ENCODE measurements around the gene NENF. TPM values are rescaled to one million over a fixed set of nuclear protein-coding genes. Genes with fewer than 3 reads are reported as not detected.

The NENF gene
- polyA plus RNA-seq, 1 donor from 2014 or later: 7.9 TPM

DNA sequence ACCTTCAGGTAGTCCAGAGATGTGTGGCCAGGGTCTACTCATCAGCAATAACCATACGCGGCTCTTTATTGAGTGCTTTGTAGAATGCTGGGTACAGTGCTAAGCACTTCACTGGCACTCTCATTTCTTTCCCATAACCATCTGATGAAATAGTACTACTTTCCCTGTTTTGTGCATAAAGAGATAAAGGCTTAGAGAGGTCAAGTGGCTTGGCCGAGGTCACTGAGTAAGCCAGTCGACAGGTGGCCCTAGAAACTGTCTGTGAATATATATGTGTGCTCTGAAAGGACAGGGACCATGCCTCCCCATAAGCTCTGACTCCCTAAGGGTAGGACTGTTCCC is 52.8 kb downstream of the NENF start:
- Histone ChIP-seq H3K9me3 (ENCODE audit: low read length) (no peaks in the 10 kb centered on the region), H3K36me3 (ENCODE audit: insufficient read depth, low read length) (no peaks in the 10 kb centered on the region), H3F3A (ENCODE audit: insufficient read depth, low read length, poor library complexity, severe bottlenecking) (no peaks in the 10 kb centered on the region), H2AFZ (ENCODE audit: low read depth, low read length) (no peak overlapping the region), H3K4me3 (ENCODE audit: low read length) (no peak overlapping the region), H3K27me3 (ENCODE audit: insufficient read depth, low read depth, low read length) (no peaks in the 10 kb centered on the region), H3K9me2 (ENCODE audit: insufficient read depth, low read length) (no peaks in the 10 kb centered on the region), H3K9ac (ENCODE audit: low read length) (no peak overlapping the region), H4K20me1 (ENCODE audit: insufficient read depth) (no peaks in the 10 kb centered on the region), H3K4me2 (ENCODE audit: low read length) (no peak overlapping the region), H3K79me2 (replicated peaks; ENCODE audit: insufficient read depth, low read length) (no peaks in the 10 kb centered on the region), H3K27ac (ENCODE audit: low read length) (no peak overlapping the region)
- no peak for TF ChIP-seq EP300 (conservative IDR thresholded peaks at IDR 0.05; ENCODE audit: poor library complexity, severe bottlenecking)
- TF ChIP-seq, protein P1, sequence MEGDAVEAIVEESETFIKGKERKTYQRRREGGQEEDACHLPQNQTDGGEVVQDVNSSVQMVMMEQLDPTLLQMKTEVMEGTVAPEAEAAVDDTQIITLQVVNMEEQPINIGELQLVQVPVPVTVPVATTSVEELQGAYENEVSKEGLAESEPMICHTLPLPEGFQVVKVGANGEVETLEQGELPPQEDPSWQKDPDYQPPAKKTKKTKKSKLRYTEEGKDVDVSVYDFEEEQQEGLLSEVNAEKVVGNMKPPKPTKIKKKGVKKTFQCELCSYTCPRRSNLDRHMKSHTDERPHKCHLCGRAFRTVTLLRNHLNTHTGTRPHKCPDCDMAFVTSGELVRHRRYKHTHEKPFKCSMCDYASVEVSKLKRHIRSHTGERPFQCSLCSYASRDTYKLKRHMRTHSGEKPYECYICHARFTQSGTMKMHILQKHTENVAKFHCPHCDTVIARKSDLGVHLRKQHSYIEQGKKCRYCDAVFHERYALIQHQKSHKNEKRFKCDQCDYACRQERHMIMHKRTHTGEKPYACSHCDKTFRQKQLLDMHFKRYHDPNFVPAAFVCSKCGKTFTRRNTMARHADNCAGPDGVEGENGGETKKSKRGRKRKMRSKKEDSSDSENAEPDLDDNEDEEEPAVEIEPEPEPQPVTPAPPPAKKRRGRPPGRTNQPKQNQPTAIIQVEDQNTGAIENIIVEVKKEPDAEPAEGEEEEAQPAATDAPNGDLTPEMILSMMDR (IDR thresholded peaks at IDR 0.05; ENCODE audit: poor library complexity, severe bottlenecking): no peak
- no peak for TF ChIP-seq MXI1 (conservative IDR thresholded peaks at IDR 0.05; ENCODE audit: poor library complexity, severe bottlenecking)
- TF ChIP-seq POLR2AphosphoS5 (IDR thresholded peaks at IDR 0.05): no peak
- TF ChIP-seq TAF1 (IDR thresholded peaks at IDR 0.05; ENCODE audit: low read depth): no peak
- no peak for TF ChIP-seq RAD21 (conservative IDR thresholded peaks at IDR 0.05)
- TF ChIP-seq SMC3 (conservative IDR thresholded peaks at IDR 0.05; ENCODE audit: poor library complexity): no peak
- TF ChIP-seq, protein P2, sequence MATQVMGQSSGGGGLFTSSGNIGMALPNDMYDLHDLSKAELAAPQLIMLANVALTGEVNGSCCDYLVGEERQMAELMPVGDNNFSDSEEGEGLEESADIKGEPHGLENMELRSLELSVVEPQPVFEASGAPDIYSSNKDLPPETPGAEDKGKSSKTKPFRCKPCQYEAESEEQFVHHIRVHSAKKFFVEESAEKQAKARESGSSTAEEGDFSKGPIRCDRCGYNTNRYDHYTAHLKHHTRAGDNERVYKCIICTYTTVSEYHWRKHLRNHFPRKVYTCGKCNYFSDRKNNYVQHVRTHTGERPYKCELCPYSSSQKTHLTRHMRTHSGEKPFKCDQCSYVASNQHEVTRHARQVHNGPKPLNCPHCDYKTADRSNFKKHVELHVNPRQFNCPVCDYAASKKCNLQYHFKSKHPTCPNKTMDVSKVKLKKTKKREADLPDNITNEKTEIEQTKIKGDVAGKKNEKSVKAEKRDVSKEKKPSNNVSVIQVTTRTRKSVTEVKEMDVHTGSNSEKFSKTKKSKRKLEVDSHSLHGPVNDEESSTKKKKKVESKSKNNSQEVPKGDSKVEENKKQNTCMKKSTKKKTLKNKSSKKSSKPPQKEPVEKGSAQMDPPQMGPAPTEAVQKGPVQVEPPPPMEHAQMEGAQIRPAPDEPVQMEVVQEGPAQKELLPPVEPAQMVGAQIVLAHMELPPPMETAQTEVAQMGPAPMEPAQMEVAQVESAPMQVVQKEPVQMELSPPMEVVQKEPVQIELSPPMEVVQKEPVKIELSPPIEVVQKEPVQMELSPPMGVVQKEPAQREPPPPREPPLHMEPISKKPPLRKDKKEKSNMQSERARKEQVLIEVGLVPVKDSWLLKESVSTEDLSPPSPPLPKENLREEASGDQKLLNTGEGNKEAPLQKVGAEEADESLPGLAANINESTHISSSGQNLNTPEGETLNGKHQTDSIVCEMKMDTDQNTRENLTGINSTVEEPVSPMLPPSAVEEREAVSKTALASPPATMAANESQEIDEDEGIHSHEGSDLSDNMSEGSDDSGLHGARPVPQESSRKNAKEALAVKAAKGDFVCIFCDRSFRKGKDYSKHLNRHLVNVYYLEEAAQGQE (IDR thresholded peaks at IDR 0.05; ENCODE audit: borderline replicate concordance): no peak
- TF ChIP-seq EZH2 (IDR thresholded peaks at IDR 0.05; ENCODE audit: borderline replicate concordance, insufficient read depth, low read length, poor library complexity, severe bottlenecking): no peak

DNA sequence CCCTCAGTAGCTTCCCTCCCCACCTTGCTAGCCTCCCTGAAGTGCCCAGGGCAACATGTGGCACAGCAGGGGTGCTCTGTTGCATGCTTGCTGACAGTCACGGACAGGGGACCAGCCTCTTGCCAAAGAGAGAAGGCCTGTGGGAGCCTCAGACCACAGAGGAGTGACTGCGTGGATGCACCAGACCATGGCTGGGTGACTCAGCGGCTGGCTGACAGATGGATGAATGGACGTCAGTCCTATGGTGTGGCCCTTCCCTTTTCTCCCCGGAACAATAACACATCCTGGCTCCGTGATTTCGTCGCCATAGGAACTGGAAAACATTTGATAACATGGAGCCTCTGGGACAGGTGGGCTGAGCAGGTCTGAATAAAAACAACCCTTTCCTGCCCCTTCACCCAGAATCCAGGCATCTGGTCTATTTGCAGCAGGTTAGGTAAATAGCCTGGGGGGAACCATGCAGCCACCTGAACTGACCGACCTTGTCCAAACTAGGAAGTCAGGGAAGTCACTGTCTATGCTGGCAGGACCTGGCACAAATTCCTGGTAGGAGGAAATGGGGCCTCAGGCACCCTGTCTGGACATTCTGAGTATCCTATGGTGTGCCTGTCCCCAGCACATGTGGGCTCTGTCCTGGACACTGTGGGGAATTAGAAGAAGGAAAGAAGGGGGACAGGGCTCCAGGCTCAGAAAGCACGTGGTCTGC is 53.3 kb downstream of the NENF start:
- H3K9me3 ChIP-seq (ENCODE audit: low read length): no peaks in the 10 kb centered on the region
- no peaks in the 10 kb centered on the region for H3F3A ChIP-seq (ENCODE audit: insufficient read depth, low read length, poor library complexity, severe bottlenecking)
- H3K9me2 ChIP-seq (ENCODE audit: insufficient read depth, low read length): no peaks in the 10 kb centered on the region
- H4K20me1 ChIP-seq (ENCODE audit: insufficient read depth): no peaks in the 10 kb centered on the region
- no peak overlapping the region for H3K4me2 ChIP-seq (ENCODE audit: low read length)
- no peaks in the 10 kb centered on the region for H3K27me3 ChIP-seq (ENCODE audit: insufficient read depth, low read depth, low read length)
- H3K4me3 ChIP-seq (ENCODE audit: low read length): no peak overlapping the region
- no peaks in the 10 kb centered on the region for H3K79me2 ChIP-seq (replicated peaks; ENCODE audit: insufficient read depth, low read length)
- H3K27ac ChIP-seq (ENCODE audit: low read length): no peak overlapping the region
- H2AFZ ChIP-seq (ENCODE audit: low read depth, low read length): no peak overlapping the region
- no peak overlapping the region for H3K9ac ChIP-seq (ENCODE audit: low read length)
- H3K36me3 ChIP-seq (ENCODE audit: insufficient read depth, low read length): no peaks in the 10 kb centered on the region
- TF ChIP-seq, protein P2 (IDR thresholded peaks at IDR 0.05; ENCODE audit: borderline replicate concordance): no peak
- no peak for TF ChIP-seq TAF1 (IDR thresholded peaks at IDR 0.05; ENCODE audit: low read depth)
- TF ChIP-seq MXI1 (conservative IDR thresholded peaks at IDR 0.05; ENCODE audit: poor library complexity, severe bottlenecking): no peak
- TF ChIP-seq SMC3 (conservative IDR thresholded peaks at IDR 0.05; ENCODE audit: poor library complexity): no peak
- TF ChIP-seq EZH2 (IDR thresholded peaks at IDR 0.05; ENCODE audit: borderline replicate concordance, insufficient read depth, low read length, poor library complexity, severe bottlenecking): no peak
- TF ChIP-seq, protein P1 (IDR thresholded peaks at IDR 0.05; ENCODE audit: poor library complexity, severe bottlenecking): no peak
- TF ChIP-seq POLR2AphosphoS5 (IDR thresholded peaks at IDR 0.05): no peak
- TF ChIP-seq EP300 (conservative IDR thresholded peaks at IDR 0.05; ENCODE audit: poor library complexity, severe bottlenecking): no peak
- no peak for TF ChIP-seq RAD21 (conservative IDR thresholded peaks at IDR 0.05)

Measured in neural cell (in vitro differentiated cells).